IMR-90 (cell line): ENCODE measurements around the gene TMEM154. TPM values are rescaled to one million over a fixed set of nuclear protein-coding genes. Genes with fewer than 3 reads are reported as not detected.

Experiments used
- ATAC-seq: fragments of 200-7000 bp; cut with Tn5 transposase; 2 replicates; pipeline ENCODE4 v1.9.1; 2020; ENCODE audit warnings: low read depth, mild to moderate bottlenecking, moderate library complexity
- BruUV-seq: library from RNA; stranded (reverse); fragments of 400-500 nt; replicated peaks from 2 replicates; lab custom pipeline; 2021; lab: Mats Ljungman, UMichigan
- CTCF ChIA-PET: fragments of 300-600 bp; formaldehyde crosslinking; extraction: SDS; loops from one replicate; lab custom pipeline; 2021; ENCODE audit warnings: antibody characterized with exemption; lab: Yijun Ruan, JAX
- POLR2A ChIA-PET: fragments of 300-600 bp; sonication (Branson Sonifier 250); formaldehyde crosslinking; loops from one replicate; lab custom pipeline; 2022; ENCODE audit warnings: antibody characterized with exemption; ENCODE audit not compliant: unreplicated experiment; lab: Charles Lee
- DNase-seq: peaks from one replicate; pipeline ENCODE4 v3.0.0; 2013
- H2AFZ ChIP-seq: replicated peaks from 2 replicates; pipeline ENCODE3; 2013; ENCODE audit warnings: low read length, mild to moderate bottlenecking; ENCODE audit not compliant: poor library complexity
- H2AK5ac ChIP-seq: 2 replicates; pipeline ENCODE4 v1.6.1; 2013; ENCODE audit warnings: low read depth, low read length, inconsistent platforms
- H2AK9ac ChIP-seq: replicated peaks from 2 replicates; pipeline ENCODE3; 2013; ENCODE audit warnings: mild to moderate bottlenecking, low read depth, low read length, moderate library complexity; ENCODE audit not compliant: poor library complexity
- H2BK120ac ChIP-seq: 2 replicates; pipeline ENCODE4 v1.6.1; 2013; ENCODE audit warnings: low read depth, low read length, inconsistent platforms
- H2BK15ac ChIP-seq: 3 replicates; pipeline ENCODE4 v1.6.1; 2013; ENCODE audit warnings: low read depth, low read length, inconsistent platforms
- H2BK20ac ChIP-seq: 2 replicates; pipeline ENCODE4 v1.6.1; 2013; ENCODE audit warnings: low read depth, mild to moderate bottlenecking, inconsistent platforms, low read length, moderate library complexity
- H2BK5ac ChIP-seq: 2 replicates; pipeline ENCODE4 v1.6.1; 2013; ENCODE audit warnings: mild to moderate bottlenecking, low read depth, low read length, inconsistent platforms; ENCODE audit not compliant: poor library complexity, severe bottlenecking
- H3K14ac ChIP-seq: replicated peaks from 2 replicates; pipeline ENCODE4 v1.6.1; 2013; ENCODE audit warnings: low read depth, low read length, inconsistent platforms
- H3K18ac ChIP-seq: 2 replicates; pipeline ENCODE4 v1.6.1; 2013; ENCODE audit warnings: low read depth, low read length, control low read depth
- H3K23ac ChIP-seq: 2 replicates; pipeline ENCODE4 v1.6.1; 2013; ENCODE audit warnings: low read depth, low read length, inconsistent platforms
- H3K27ac ChIP-seq: 2 replicates; pipeline ENCODE4 v1.5.1; 2013; ENCODE audit warnings: mild to moderate bottlenecking, control low read depth, low read length; ENCODE audit not compliant: insufficient read depth
- H3K27me3 ChIP-seq: 2 replicates; pipeline ENCODE4 v1.6.1; 2013; ENCODE audit warnings: low read length; ENCODE audit not compliant: control insufficient read depth, insufficient read depth
- H3K36me3 ChIP-seq: 2 replicates; pipeline ENCODE4 v1.6.1; 2013; ENCODE audit warnings: low read length, mixed read lengths; ENCODE audit not compliant: control insufficient read depth, insufficient read depth
- H3K4ac ChIP-seq: 2 replicates; pipeline ENCODE4 v1.6.1; 2013; ENCODE audit warnings: low read depth, low read length, inconsistent platforms
- H3K4me1 ChIP-seq: 2 replicates; pipeline ENCODE4 v1.6.1; 2013; ENCODE audit warnings: low read length, mixed read lengths; ENCODE audit not compliant: control insufficient read depth, insufficient read depth
- H3K4me2 ChIP-seq: 2 replicates; pipeline ENCODE4 v1.6.1; 2013; ENCODE audit warnings: low read depth, mild to moderate bottlenecking, control low read depth, low read length, moderate library complexity
- H3K4me3 ChIP-seq: 2 replicates; pipeline ENCODE4 v1.5.1; 2013; ENCODE audit warnings: low read depth, mild to moderate bottlenecking, control low read depth, low read length, moderate library complexity; ENCODE audit not compliant: insufficient read depth
- H3K56ac ChIP-seq: 2 replicates; pipeline ENCODE4 v1.6.1; 2013; ENCODE audit warnings: low read length, inconsistent platforms; ENCODE audit not compliant: insufficient read depth; ENCODE audit errors: extremely low read depth
- H3K79me1 ChIP-seq, 2 experiments: 2 replicates each; pipeline ENCODE4 v1.6.1; 2013; ENCODE audit warnings: low read length in 2 of 2, inconsistent platforms in 1 of 2, low read depth in 1 of 2
- H3K9ac ChIP-seq: 2 replicates; pipeline ENCODE4 v1.6.1; 2013; ENCODE audit warnings: low read depth, low read length, control low read depth
- H3K9me1 ChIP-seq: 2 replicates; pipeline ENCODE4 v1.6.1; 2013; ENCODE audit warnings: low read length, inconsistent platforms; ENCODE audit not compliant: insufficient read depth
- H3K9me3 ChIP-seq: 2 replicates; pipeline ENCODE4 v1.6.1; 2013; ENCODE audit warnings: low read length; ENCODE audit not compliant: control insufficient read depth, insufficient read depth
- H4K20me1 ChIP-seq: 2 replicates; pipeline ENCODE4 v1.6.1; 2013; ENCODE audit warnings: low read length, inconsistent platforms; ENCODE audit not compliant: insufficient read depth
- H4K5ac ChIP-seq: 2 replicates; pipeline ENCODE4 v1.6.1; 2013; ENCODE audit warnings: mild to moderate bottlenecking, low read depth, low read length, control low read depth
- H4K8ac ChIP-seq, 2 experiments: 2 replicates each; pipeline ENCODE4 v1.6.1; 2013; ENCODE audit warnings: low read depth in 2 of 2, low read length in 2 of 2, control low read depth in 1 of 2, inconsistent platforms in 1 of 2
- H4K91ac ChIP-seq: 2 replicates; pipeline ENCODE4 v1.6.1; 2013; ENCODE audit warnings: low read depth, low read length, inconsistent platforms; ENCODE audit not compliant: insufficient read depth
- BHLHE40 ChIP-seq: fragments of 150-350 bp; IDR thresholded peaks from 2 replicates; pipeline ENCODE4 v1.6.1; 2016; ENCODE audit warnings: mild to moderate bottlenecking, low read depth, low read length
- CEBPB ChIP-seq: IDR thresholded peaks from 2 replicates; pipeline ENCODE4 v1.6.1; 2012; ENCODE audit warnings: low read depth, low read length, improper control_type of control experiment
- CTCF ChIP-seq: conservative IDR thresholded peaks from 2 replicates; pipeline ENCODE4 v1.5.1; 2012; ENCODE audit warnings: mild to moderate bottlenecking, low read depth, low read length, improper control_type of control experiment
- MAZ ChIP-seq: IDR thresholded peaks from 2 replicates; pipeline ENCODE4 v1.6.1; 2012; ENCODE audit warnings: low read depth, mild to moderate bottlenecking, low read length, improper control_type of control experiment, moderate library complexity, borderline replicate concordance
- RCOR1 ChIP-seq: IDR thresholded peaks from 2 replicates; pipeline ENCODE4 v1.6.1; 2012; ENCODE audit warnings: mild to moderate bottlenecking, low read length, improper control_type of control experiment; ENCODE audit not compliant: insufficient replicate concordance
- RFX5 ChIP-seq: IDR thresholded peaks from 2 replicates; pipeline ENCODE4 v1.8.0; 2012; ENCODE audit warnings: low read depth, mild to moderate bottlenecking, low read length, moderate library complexity
- USF2 ChIP-seq: fragments of 150-350 bp; IDR thresholded peaks from 2 replicates; pipeline ENCODE4 v1.6.1; 2017; ENCODE audit warnings: mild to moderate bottlenecking, antibody characterized with exemption, low read length, low read depth
- WGBS, 2 experiments: methylation state at CpG; one replicate each; pipeline versions ENCODE4 v1.1.5 to v1.1.7; 2013; ENCODE audit warnings: missing lambda C conversion rate in 2 of 2; ENCODE audit not compliant: insufficient read length in 1 of 2; ENCODE audit errors: extremely low coverage in 2 of 2; 5-methylcytosine and 5-hydroxymethylcytosine counted together
- dilution Hi-C: fragments of 300-500 bp; cut with HindIII; formaldehyde crosslinking; loops from one replicate; pipeline ENCODE4 v1.14.3; 2018; ENCODE audit warnings: low sequenced_read_pairs; ENCODE audit not compliant: unreplicated experiment
- in situ Hi-C: fragments of 300-500 bp; cut with MboI; formaldehyde crosslinking; loops from 3 replicates; pipeline ENCODE4 v1.14.3; 2019; ENCODE audit warnings: low sequenced_read_pairs, inconsistent platforms, mixed read lengths
- intact Hi-C: fragments of 100-400 bp; cut with micrococcal nuclease; formaldehyde crosslinking; loops from 2 replicates; pipeline ENCODE4 v1.10.0; 2022
- polyA plus RNA-seq, 3 experiments: library from polyadenylated mRNA; depleted of rRNA; stranded (reverse); fragments of >200 nt; gene quantifications; 2 replicates each; pipeline ENCODE4 v1.2.3, GENCODE V29; 2012; ENCODE audit warnings: low replicate concordance in 1 of 3
- total RNA-seq: library from RNA; depleted of rRNA; stranded (reverse); fragments of >200 nt; gene quantifications from 2 replicates; pipeline ENCODE4 v1.2.3, GENCODE V29; 2012

TMEM154 gene
- total and polyA plus RNA-seq, 2 of the 4 experiments (the other 2 are of a cell fraction), result 0.12 to 0.18 TPM

DNA sequence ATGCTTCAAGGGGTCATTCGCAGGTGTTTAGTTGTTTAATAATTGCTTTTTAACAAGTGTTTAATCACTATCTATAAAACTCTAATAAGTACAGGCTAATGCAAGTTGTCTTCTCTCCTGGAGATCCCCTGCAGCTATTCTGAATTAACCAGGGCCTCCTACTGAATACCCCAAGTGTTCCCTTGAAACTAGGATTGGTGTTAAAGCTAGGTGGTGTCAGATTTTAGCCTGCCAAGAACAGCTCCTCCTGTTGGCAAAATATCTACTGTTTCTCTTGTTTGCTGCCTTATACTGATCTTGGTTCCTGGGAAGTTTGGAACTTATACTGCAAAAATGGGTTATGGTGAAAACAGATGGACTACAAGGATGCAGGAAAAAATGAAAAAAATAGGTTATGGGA lies 26.1 kb upstream of the TMEM154 start:
- ATAC-seq, result no peak
- Histone ChIP-seq H4K20me1 (no peaks in the 10 kb centered on the region), H3K9me1 (no peaks in the 10 kb centered on the region), H2BK20ac (no peak overlapping the region), H2BK5ac (no peak overlapping the region), H3K14ac (no peak overlapping the region), H3K23ac (no peak overlapping the region), H3K4me2 (no peak overlapping the region), H3K56ac (no peak overlapping the region), H2BK15ac (no peak overlapping the region), H2AK9ac (no peak overlapping the region), H2AFZ (no peak overlapping the region), H4K91ac (no peak overlapping the region), H3K9ac (no peak overlapping the region), H2AK5ac (no peak overlapping the region), H3K18ac (no peak overlapping the region), H3K4me1 (no peaks in the 10 kb centered on the region), H4K8ac (no peak overlapping the region), H3K36me3 (no peaks in the 10 kb centered on the region), H3K27ac (no peak overlapping the region), H4K5ac (no peak overlapping the region), H3K4me3 (no peak overlapping the region), H3K9me3 (no peaks in the 10 kb centered on the region), H2BK120ac (no peak overlapping the region), H3K27me3 (peaks cover 27% of the 10 kb centered on the region), H3K79me1 (no peaks in the 10 kb centered on the region), H3K4ac (no peak overlapping the region)
- no TSS peak for BruUV-seq
- in situ Hi-C loops, result no loop called here
- ChIA-PET CTCF (no interaction called here), POLR2A (no interaction called here)
- intact Hi-C loops, result no loop called here
- no CpG with 5 or more reads among the region's 1 CpG for WGBS, 2 experiments
- no peak for DNase-seq
- TF ChIP-seq BHLHE40 (no peak), CTCF (no peak), CEBPB (no peak), MAZ (no peak), RFX5 (no peak), RCOR1 (no peak), USF2 (no peak)
- dilution Hi-C loops, result no loop called here
